ENCODE data around the gene PSAP.

The PSAP gene

GRCh38 chr10:71766717-71767419 lies 84.2 kb downstream of the PSAP start:
- TF ChIP-seq ZFX (IDR thresholded peaks at IDR 0.05; ENCODE audit: borderline replicate concordance): no peak
- no peak overlapping the region for H3K27ac ChIP-seq
